DND-41 (cell line): ENCODE data around the gene TMEM92.

Experiments
- EZH2 ChIP-seq: IDR thresholded peaks from 3 replicates; pipeline ENCODE4 v1.6.1; 2012; ENCODE audit warnings: borderline replicate concordance, low read depth, mild to moderate bottlenecking, moderate library complexity, low read length, inconsistent platforms; ENCODE audit not compliant: severe bottlenecking
- TF ChIP-seq, protein P1 (sequence below): IDR thresholded peaks from 2 replicates; pipeline ENCODE4 v1.5.1; 2012; ENCODE audit warnings: borderline replicate concordance, low read length, moderate library complexity, mild to moderate bottlenecking; ENCODE audit not compliant: poor library complexity, severe bottlenecking; ENCODE audit errors: extremely low read depth

GRCh38 chr17:50311112-50311460 lies 36.8 kb downstream of the TMEM92 start:
- TF ChIP-seq, protein P1, sequence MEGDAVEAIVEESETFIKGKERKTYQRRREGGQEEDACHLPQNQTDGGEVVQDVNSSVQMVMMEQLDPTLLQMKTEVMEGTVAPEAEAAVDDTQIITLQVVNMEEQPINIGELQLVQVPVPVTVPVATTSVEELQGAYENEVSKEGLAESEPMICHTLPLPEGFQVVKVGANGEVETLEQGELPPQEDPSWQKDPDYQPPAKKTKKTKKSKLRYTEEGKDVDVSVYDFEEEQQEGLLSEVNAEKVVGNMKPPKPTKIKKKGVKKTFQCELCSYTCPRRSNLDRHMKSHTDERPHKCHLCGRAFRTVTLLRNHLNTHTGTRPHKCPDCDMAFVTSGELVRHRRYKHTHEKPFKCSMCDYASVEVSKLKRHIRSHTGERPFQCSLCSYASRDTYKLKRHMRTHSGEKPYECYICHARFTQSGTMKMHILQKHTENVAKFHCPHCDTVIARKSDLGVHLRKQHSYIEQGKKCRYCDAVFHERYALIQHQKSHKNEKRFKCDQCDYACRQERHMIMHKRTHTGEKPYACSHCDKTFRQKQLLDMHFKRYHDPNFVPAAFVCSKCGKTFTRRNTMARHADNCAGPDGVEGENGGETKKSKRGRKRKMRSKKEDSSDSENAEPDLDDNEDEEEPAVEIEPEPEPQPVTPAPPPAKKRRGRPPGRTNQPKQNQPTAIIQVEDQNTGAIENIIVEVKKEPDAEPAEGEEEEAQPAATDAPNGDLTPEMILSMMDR: no peak
- no peak for TF ChIP-seq EZH2
